ENCODE data around the gene ANKRD10.

Gene ANKRD10

DNA sequence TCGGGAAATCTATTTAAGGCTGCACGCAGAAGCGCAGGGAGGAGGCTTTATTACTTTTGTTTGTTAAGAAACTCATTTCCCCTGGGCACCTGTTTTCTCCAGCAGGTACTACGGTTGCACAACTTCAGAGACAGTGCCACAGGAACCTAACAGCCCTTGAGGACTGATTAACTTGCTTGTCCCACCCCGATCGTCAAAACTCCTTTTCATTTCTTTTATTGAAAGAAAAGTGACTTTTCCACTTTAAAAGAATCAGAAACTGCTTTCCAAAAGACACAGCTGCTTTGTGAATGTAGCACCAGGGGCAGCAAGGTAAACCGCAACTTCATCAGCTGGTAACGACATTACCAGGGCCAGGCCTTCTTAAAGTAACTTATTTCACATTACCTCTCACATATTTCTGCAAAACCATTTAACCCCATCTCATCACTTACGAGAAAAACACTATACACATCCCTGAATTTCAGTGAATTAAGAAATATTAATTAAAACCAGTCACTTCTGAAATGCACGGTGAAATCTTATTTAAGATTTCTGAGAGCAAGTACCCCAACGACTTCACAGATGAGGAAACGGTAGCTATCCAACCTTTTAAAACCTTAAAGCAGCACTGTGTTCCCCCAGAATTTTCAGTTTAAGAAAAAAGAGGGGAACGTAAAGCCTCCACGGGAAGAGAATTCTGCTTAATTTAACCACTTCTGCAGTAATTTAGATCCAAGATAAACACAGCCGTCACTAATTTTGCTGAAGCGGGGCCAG lies 1.4 kb downstream of the ANKRD10 start:
- Mint-ChIP-seq H3K27me3 (no peaks in the 10 kb centered on the region), H3K4me1 (ENCODE audit: low read depth) (peaks cover 70% of the 10 kb centered on the region), H3K4me3 (peak overlapping the region; percentile 91), H3K9me3 (no peaks in the 10 kb centered on the region), H3K27ac (peak overlapping the region; percentile 91), H3K36me3 (ENCODE audit: low read depth) (peaks cover 42% of the 10 kb centered on the region)

DNA sequence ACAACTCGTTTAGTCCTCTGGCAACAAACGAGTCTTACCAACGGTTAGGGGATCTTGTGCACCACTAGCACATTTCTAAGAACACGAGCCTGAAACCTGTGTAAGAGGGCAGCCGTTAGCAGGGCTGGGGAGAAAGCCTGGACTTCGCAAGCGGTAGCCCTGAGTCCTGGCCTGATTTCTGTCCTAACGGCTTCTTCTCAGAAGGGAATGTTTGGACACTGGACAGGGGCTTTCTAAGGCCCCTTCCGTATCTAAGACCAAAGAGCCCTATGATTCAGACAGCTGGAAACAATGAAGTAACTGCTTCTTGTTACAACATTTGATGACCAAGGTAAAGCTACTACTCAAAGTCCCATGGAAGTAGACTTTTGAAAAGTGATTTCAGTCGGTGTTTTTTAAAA lies 2.2 kb downstream of the ANKRD10 start:
- Mint-ChIP-seq H3K27me3 (no peaks in the 10 kb centered on the region), H3K9me3 (no peaks in the 10 kb centered on the region), H3K4me3 (peak overlapping the region; percentile 91), H3K4me1 (ENCODE audit: low read depth) (peaks cover 74% of the 10 kb centered on the region), H3K36me3 (ENCODE audit: low read depth) (peaks cover 42% of the 10 kb centered on the region), H3K27ac (peak overlapping the region; percentile 91)

- no peak overlapping the region for H3K27ac Mint-ChIP-seq
- H3K4me1 Mint-ChIP-seq (ENCODE audit: low read depth): peaks cover 74% of the 10 kb centered on the region
- H3K4me3 Mint-ChIP-seq: peak overlapping the region; percentile 91
- no peaks in the 10 kb centered on the region for H3K27me3 Mint-ChIP-seq
- no peaks in the 10 kb centered on the region for H3K9me3 Mint-ChIP-seq
- peaks cover 46% of the 10 kb centered on the region for H3K36me3 Mint-ChIP-seq (ENCODE audit: low read depth)
Measured at GRCh38 chr13:110911880-110912279, 3.0 kb downstream of the ANKRD10 start.

GRCh38 chr13:110910013-110910890 lies 4.6 kb downstream of the ANKRD10 start:
- Mint-ChIP-seq H3K4me3 (no peak overlapping the region), H3K36me3 (ENCODE audit: low read depth) (peaks cover 62% of the 10 kb centered on the region), H3K27me3 (no peaks in the 10 kb centered on the region), H3K4me1 (ENCODE audit: low read depth) (peaks cover 67% of the 10 kb centered on the region), H3K27ac (no peak overlapping the region), H3K9me3 (no peaks in the 10 kb centered on the region)

DNA sequence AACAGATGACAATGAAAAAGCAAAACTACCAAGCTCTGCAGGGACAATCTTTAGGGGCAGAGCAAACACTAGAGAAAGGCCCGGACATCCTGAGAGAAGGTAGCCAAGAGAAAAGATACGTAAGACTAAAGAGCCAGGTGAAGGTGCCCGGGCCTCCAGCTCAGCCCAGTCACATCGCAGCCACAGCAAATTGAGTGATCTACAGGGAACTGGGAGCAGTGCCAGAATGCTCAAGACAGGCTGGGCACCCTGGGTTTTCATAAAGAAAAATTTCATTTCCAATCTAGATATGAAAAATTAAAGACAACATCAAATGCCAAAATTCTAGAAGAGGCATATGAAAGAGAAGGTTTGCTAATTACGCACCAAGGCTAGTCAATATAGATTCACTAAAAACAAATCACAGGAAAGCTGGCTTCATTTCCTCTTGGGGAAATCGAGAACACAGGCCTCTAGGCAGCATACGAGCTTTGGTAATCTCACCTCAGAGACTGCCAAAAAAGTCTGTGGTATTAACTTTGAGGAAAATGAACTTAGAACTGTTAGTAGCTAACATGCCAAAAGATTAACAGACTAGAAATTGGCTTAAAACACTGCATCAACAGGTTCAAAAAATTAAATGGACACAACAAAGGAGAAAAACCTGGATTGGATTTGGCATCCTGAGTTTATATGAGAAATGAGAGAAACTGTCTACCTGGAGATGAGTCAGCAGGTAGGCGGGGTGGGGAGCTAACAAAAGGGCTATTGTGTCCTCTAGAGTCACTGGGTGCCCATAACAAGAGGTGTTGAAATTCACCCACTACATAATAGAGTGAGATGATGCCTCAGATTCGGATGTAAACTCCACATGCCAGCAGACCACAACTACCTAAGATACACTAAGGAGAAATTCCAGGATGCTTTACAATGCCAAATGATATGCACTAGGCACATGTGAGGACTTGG lies 6.6 kb downstream of the ANKRD10 start:
- H3K27ac Mint-ChIP-seq: peak overlapping the region; percentile 29
- H3K4me1 Mint-ChIP-seq (ENCODE audit: low read depth): peaks cover 64% of the 10 kb centered on the region
- peaks cover 73% of the 10 kb centered on the region for H3K36me3 Mint-ChIP-seq (ENCODE audit: low read depth)
- no peaks in the 10 kb centered on the region for H3K9me3 Mint-ChIP-seq
- no peaks in the 10 kb centered on the region for H3K27me3 Mint-ChIP-seq
- H3K4me3 Mint-ChIP-seq: no peak overlapping the region

DNA sequence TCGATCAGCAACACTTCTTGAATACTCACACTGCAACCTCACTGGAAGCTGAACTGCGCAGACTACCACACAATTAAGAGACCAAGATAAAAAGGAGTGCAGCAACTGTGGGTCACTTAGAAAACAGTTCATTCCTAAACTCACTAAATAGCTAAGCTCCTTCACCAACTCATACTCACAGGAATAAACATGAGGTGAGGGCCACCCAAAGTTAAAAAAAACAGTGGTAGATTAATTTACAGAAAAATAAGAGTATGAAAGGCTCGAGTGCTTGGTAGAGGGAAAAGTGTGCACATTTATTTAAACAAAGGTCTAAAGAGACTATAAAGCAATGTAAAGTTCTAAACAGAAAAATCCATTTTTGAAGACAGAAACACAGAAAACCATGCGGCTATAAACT lies 7.6 kb downstream of the ANKRD10 start:
- Mint-ChIP-seq H3K27ac (no peak overlapping the region), H3K27me3 (no peaks in the 10 kb centered on the region), H3K36me3 (ENCODE audit: low read depth) (peaks cover 80% of the 10 kb centered on the region), H3K4me3 (no peak overlapping the region), H3K4me1 (ENCODE audit: low read depth) (peaks cover 55% of the 10 kb centered on the region), H3K9me3 (no peaks in the 10 kb centered on the region)

- Mint-ChIP-seq H3K36me3 (ENCODE audit: low read depth) (peaks cover 77% of the 10 kb centered on the region), H3K27me3 (no peaks in the 10 kb centered on the region), H3K9me3 (no peaks in the 10 kb centered on the region), H3K27ac (no peak overlapping the region), H3K4me3 (no peak overlapping the region), H3K4me1 (ENCODE audit: low read depth) (peaks cover 32% of the 10 kb centered on the region)
Measured at GRCh38 chr13:110904748-110905147, 10.1 kb downstream of the ANKRD10 start.

- Mint-ChIP-seq H3K27me3 (no peaks in the 10 kb centered on the region), H3K9me3 (no peaks in the 10 kb centered on the region), H3K4me1 (ENCODE audit: low read depth) (peaks cover 18% of the 10 kb centered on the region), H3K36me3 (ENCODE audit: low read depth) (peaks cover 66% of the 10 kb centered on the region), H3K4me3 (no peak overlapping the region), H3K27ac (no peak overlapping the region)
Measured at GRCh38 chr13:110902370-110902769, 12.5 kb downstream of the ANKRD10 start.

DNA sequence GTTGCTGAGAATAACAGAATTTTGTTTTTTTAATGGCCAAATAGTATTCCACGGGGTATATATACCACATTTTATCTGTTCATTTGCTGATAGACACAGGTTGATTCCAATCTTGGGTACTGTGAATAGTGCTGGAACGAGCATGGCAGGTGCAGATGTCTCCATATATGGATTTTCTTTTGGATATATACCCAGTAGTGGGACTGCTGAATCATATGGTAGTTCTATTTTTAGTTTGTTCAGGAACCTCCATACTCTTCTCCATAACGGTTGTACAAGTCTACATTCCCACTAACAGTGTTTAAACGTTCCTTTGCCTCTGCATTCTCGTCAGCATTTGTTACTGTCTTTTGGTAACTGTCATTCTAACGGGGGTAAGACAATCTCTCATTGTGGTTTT lies 17.3 kb downstream of the ANKRD10 start:
- Mint-ChIP-seq H3K9me3 (no peaks in the 10 kb centered on the region), H3K27me3 (no peaks in the 10 kb centered on the region), H3K36me3 (ENCODE audit: low read depth) (peaks cover 52% of the 10 kb centered on the region), H3K4me3 (no peak overlapping the region), H3K4me1 (ENCODE audit: low read depth) (peaks cover 11% of the 10 kb centered on the region), H3K27ac (no peak overlapping the region)

DNA sequence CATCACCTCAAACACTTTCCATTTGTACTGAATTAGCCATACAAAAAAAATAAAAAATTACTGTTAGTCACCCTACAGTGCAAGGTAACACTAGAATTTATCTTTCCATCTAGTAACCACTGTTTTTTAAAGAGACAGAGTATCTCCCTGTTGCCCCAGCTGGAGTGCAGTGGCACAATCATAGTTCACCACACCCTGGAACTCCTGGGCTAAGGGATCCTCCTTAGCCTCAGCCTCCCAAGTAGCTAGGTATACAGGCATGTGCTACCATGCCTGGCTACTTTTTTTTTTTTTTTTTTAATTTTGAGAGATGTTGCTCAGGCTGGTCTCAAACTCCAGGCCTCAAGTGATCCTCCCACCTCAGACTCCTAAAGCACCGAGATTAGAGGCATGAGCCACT lies 17.9 kb downstream of the ANKRD10 start:
- no peaks in the 10 kb centered on the region for H3K9me3 Mint-ChIP-seq
- H3K27me3 Mint-ChIP-seq: no peaks in the 10 kb centered on the region
- H3K36me3 Mint-ChIP-seq (ENCODE audit: low read depth): peaks cover 55% of the 10 kb centered on the region
- peaks cover 11% of the 10 kb centered on the region for H3K4me1 Mint-ChIP-seq (ENCODE audit: low read depth)
- H3K27ac Mint-ChIP-seq: no peak overlapping the region
- H3K4me3 Mint-ChIP-seq: no peak overlapping the region

DNA sequence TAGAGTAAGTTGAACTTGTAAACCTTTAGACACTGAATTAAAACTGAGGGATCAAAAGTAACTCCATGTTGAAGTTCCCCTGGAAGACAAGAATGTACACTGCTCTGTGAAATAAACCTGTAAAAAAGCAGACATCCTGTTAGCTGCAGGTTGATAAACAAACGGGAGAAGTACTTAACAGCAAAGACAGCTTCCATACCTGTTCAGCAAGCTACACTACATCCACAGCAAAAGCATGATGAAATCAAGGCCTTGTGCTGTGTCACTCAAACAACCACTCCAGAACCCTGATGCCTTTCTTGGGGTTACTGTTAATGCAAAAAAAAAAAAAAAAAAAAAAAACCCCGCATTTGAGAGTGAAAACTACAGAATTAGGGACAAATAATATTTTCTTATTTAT lies 20.8 kb downstream of the ANKRD10 start:
- Mint-ChIP-seq H3K4me3 (no peak overlapping the region), H3K4me1 (ENCODE audit: low read depth) (peaks cover 6% of the 10 kb centered on the region), H3K27me3 (no peaks in the 10 kb centered on the region), H3K36me3 (ENCODE audit: low read depth) (peaks cover 49% of the 10 kb centered on the region), H3K27ac (no peak overlapping the region), H3K9me3 (no peaks in the 10 kb centered on the region)

- Mint-ChIP-seq H3K27me3 (no peaks in the 10 kb centered on the region), H3K27ac (no peak overlapping the region), H3K36me3 (ENCODE audit: low read depth) (peaks cover 50% of the 10 kb centered on the region), H3K4me3 (no peak overlapping the region), H3K9me3 (no peaks in the 10 kb centered on the region), H3K4me1 (ENCODE audit: low read depth) (peaks cover 6% of the 10 kb centered on the region)
Measured at GRCh38 chr13:110893571-110893970, 21.3 kb downstream of the ANKRD10 start.

- H3K4me1 Mint-ChIP-seq (ENCODE audit: low read depth): no peaks in the 10 kb centered on the region
- no peaks in the 10 kb centered on the region for H3K27me3 Mint-ChIP-seq
- no peak overlapping the region for H3K27ac Mint-ChIP-seq
- no peaks in the 10 kb centered on the region for H3K9me3 Mint-ChIP-seq
- no peak overlapping the region for H3K4me3 Mint-ChIP-seq
- peaks cover 36% of the 10 kb centered on the region for H3K36me3 Mint-ChIP-seq (ENCODE audit: low read depth)
Measured at GRCh38 chr13:110890279-110891165, 24.3 kb downstream of the ANKRD10 start.

DNA sequence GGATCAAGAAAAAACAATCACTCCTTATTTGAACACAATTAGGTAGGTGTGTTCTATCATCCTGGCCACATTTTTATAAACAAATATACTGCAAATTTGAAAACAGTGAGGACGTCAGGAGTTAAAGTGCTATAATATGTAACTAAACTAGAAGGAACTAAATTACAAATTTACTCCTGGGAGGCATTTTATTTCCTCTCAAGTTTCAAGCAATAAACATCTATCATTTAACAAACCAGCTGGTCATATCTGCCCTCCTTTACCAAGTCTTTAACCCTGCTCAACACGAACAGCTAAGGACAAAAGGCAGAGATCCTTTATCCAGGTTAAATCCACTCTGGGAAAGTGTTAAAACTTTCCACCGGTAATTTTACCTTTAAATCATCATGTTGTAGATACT lies 26.5 kb downstream of the ANKRD10 start:
- Mint-ChIP-seq H3K9me3 (no peaks in the 10 kb centered on the region), H3K4me3 (no peak overlapping the region), H3K4me1 (ENCODE audit: low read depth) (peaks cover 8% of the 10 kb centered on the region), H3K36me3 (ENCODE audit: low read depth) (peaks cover 26% of the 10 kb centered on the region), H3K27me3 (no peaks in the 10 kb centered on the region), H3K27ac (no peak overlapping the region)

Measured in stimulated activated naive CD8-positive, alpha-beta T cell treated with anti-CD3 and anti-CD28 coated beads, Interleukin-15, Interleukin-2, amounts not matched to agents 100 ng/mL and 50 ng/mL, for 24 hours (primary cell).